Measurements from ENCODE around the gene PGRMC2. TPM values are rescaled to one million over a fixed set of nuclear protein-coding genes. Genes with fewer than 3 reads are reported as not detected.

The PGRMC2 gene, protein sequence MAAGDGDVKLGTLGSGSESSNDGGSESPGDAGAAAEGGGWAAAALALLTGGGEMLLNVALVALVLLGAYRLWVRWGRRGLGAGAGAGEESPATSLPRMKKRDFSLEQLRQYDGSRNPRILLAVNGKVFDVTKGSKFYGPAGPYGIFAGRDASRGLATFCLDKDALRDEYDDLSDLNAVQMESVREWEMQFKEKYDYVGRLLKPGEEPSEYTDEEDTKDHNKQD
- total RNA-seq: 36.2 and 38.4 TPM in 2 replicates

DNA sequence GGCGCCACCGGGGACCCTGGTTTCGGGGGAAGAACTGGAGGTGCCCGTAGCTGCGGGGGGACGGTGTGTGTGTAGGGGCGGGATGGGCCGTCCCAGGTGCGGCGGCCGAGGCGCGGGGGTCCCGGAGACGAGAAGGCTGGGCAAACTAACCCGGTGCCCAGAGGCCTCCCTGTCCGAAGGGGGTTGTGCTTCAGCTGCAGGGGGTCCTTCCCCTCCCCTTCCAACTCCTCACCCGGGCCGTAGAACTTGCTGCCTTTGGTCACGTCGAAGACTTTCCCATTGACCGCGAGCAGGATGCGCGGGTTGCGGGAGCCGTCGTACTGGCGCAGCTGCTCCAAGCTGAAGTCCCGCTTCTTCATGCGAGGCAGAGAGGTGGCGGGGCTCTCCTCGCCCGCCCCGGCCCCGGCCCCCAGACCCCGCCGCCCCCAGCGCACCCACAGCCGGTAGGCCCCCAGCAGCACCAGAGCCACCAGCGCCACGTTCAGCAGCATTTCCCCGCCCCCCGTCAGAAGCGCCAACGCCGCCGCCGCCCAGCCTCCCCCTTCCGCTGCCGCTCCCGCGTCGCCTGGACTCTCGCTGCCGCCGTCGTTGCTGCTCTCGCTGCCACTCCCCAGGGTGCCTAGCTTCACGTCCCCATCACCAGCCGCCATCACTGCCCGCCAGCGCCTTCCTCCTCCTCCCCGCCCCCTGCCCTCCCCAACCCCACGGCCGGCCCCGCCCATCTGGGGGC is at the start of gene PGRMC2:
TSS of gene PGRMC2 (minus strand) at position 673 of the 730 bp plus-strand sequence. CDS start at position 650, 23 bp downstream.
- intact Hi-C loops (cut with micrococcal nuclease): loop anchor here (1.0 to 5.0 kb wide), 5 partner anchors 165 to 575 kb away; partner anchors contain the start of gene HSPA4L

DNA sequence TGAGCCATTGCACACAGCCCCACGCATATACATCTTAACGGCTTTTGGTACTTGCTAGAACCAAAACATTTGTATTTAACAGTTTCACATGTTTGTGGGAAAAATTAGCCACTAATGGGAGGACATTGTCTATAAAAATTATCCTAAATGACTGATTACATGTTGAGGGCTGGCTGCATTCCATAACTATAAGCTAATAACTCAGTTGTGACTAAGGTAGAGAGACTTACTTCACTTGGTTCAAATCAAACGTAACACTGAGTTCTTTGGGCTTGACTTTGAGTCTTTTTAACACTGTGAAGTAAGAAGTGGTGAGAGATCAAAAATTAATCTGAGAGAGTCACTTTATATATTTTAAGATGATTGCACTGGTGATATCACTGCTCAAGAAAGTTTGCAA is 47.9 kb upstream of the PGRMC2 start:
- intact Hi-C loops (cut with micrococcal nuclease): no loop called here

DNA sequence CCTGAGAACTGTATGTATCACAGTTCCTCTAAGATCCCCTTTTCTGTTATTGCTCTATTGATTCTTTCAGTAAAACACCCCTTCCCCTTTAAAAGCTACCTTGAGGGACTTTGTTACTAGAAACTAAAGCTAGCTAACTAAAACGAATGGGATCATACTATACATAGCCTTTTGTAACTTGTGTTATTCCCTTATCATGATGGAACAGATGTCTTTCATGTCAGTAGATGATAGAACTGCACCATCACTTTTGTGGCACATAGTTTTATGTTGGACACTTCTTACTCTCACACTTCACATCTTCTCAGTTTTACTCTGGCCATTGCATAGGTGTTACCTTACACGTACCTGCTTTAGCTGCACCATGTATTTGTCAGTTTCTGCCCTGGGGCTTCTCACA is 46.6 kb upstream of the PGRMC2 start:
- intact Hi-C loops (cut with micrococcal nuclease): no loop called here

DNA sequence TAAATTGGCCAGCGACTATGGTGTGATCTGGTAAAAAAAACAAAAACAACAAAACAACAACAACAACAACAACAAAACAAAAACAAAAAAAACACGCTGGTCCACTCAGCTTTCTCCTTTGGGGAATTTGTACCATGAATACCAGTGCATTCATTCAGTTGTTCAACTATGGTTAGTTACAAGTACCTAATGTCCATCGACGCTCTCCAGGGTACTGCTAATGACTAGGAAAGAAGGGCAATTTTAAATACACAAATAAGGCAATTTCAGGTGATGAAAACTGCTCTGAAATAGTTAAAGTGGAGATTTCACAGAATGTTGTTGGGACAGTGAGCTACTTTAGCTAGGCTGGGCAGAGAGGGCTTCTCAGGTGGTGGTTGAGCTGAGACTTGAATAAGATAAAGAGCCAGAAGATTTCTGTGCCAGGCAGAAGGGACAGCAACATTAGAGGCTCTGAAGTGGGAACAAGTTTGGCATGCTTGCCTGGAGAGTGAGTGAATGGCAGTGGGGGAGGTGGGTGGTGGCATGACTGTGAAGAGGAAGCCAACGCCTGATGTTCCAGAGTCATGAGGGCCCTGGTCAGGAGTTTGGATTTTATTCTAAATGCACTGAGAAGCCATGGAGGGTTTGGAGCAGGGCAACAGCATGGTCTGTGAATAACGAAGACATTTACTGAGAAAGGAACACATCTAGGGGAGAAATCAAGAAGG is 45.9 kb upstream of the PGRMC2 start:
- intact Hi-C loops (cut with micrococcal nuclease): no loop called here

DNA sequence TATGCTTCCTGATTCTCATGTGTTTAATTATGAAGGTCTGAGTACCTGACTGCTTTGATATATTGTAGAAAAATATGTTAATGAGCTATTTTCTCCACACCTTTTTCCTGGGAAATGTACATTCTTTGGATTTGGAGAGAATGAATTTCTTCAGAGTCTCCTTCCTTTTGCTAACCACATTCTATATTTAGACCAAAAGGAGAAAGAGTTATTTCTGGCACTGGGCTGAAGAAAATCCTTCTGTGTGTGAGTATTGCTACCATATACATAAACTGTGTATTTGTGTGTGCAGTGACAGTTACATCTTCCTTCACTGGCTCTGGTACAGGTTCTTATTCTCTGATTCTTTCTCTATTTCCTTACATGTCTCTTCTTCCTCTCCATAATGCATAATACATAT is 44.5 kb upstream of the PGRMC2 start:
- intact Hi-C loops (cut with micrococcal nuclease): no loop called here

DNA sequence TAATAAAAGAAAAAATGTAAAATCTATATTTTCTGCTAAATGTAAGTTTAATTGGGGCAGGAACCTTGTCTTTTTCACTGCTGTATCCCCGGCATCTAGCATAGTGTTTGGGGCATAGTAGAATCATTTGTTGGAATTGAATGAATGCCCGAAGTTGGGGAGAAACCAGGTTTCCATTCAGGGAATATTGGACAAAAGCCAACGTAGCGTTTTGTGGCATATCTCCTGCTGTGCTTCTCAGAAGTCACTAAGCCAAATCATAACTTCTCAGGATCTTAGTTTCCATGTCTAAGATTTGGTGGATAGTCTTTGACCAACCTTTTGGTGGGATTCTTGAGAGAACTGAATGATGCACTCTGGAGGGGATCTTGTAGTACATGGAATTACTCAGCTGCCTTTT is 42.0 kb upstream of the PGRMC2 start:
- intact Hi-C loops (cut with micrococcal nuclease): no loop called here

DNA sequence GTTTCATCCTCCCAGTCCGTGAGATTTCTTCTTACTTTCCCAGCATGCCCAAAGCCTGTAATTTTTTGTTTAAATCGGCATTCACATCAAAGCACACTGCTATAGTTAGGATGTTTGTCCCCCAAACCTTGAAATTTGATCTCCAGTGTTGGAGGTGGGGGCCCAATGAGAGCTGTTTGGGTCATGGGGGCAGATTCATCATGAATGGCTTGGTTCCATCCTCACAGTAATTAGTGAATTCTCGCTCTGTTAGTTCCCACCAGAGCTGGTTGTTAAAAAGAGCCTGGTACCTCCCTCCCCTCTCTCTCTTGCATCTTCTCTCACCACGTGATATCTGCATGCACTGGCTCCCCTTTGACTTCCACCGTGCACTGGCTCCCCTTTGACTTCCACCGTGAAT is 40.5 kb upstream of the PGRMC2 start:
- intact Hi-C loops (cut with micrococcal nuclease): no loop called here

DNA sequence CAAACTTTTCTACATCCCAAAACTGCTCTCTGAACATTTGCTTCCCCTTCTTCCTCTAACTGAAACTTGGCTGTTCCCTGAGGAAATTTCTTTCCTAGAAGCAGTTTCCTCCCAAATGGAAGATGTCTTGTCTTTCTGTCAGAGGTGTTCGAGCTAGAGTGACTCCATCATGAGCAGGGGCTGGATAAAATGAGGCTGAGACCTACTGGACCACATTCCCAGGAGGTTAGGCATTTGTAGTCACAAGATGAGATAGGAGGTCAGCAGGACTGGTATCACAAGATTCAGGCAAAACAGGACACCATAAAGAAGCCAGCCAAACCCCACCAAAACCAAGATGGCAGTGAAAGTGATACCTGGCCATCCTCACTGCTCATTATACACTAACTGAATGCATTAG is 35.8 kb upstream of the PGRMC2 start:
- intact Hi-C loops (cut with micrococcal nuclease): no loop called here

DNA sequence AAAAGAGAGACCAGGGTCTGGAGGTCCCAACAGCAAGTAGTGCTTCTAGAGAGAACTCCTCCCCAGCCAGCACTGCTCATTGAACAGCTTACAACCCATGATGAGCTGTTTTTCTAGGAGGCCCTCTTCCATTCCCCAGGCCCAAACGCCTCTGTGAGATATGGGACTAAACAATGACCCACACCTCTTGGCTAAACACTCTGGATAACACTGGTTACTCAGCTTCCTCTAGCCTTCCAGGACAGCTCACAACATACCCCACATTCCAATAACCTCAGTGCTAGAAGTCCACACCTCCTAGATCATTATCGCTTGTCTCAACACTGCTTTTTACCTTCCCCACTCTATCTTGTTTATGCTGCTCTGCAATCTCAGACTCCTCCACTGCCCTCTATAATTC is 35.4 kb upstream of the PGRMC2 start:
- intact Hi-C loops (cut with micrococcal nuclease): no loop called here

DNA sequence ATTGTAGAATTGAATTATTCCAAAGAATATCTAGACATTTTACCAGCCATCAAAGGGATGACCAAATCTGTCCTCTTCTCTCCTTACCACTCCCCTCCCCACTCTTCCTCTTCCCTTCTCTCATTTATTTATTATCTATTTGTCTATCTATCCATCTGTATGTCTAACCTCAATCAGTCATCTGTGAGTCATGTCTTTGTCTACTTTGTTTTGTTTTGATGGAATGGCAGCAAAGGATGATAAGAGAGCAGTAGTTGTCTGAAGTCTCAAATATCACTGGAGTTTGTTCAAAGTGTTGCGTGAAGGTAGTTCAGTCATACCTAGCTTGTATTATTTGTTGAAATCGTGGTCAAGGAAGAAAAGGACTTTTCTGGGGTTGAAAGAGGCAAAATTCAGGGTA is 34.7 kb upstream of the PGRMC2 start:
- intact Hi-C loops (cut with micrococcal nuclease): no loop called here

DNA sequence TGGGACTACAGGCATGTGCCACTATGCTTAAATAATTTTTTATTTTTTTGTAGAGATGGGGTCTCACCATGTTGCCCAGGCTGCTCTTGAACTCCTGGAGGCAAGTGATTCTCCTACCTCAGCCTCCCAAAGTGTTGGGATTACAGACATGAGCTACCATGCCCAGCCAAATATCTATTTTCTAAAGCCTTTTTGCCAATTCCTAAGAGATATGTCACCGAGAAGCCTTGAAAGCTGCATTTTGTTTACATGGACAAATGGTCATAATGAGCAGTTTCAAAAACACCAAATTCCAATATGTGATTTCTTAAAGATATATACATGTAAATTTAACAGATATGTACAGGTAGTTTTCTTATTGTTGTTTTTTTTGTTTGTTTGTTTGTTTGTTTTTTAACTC is 33.0 kb upstream of the PGRMC2 start:
- intact Hi-C loops (cut with micrococcal nuclease): no loop called here

DNA sequence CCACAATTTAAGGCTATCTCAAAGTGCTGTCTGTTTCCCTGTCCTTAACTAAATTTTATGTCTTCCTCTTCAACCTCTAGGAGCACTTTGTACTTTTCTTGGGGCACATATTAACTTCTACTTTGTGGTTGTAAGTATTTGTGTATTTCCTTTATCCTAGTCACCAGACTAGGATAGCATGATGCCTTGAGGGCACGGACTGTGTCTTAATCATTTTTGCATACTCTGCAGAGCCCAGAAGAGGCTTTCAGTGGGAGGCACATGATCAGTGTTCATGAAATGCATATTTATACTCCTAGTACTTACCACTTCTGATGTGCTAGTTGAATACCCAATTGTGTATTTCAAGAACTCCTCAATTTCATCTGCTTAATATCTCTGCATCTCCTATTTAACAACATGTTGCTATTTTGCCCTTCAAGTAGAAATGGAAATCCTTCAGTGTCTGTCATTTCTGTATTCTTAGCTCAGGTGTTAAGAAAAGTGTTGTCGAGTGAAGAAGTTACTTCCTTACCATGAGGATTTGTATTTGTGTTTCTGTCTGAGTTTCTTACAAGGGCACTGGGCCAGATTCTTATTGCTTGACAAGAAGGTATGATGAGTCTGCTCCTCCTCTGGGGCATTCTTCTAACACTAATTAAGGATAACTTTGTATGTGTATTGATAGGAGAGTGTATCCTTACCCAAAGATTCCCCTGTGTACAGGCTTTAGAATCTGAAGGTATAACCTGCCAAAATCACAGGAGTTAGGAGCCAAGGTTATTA is 28.3 kb upstream of the PGRMC2 start:
- intact Hi-C loops (cut with micrococcal nuclease): no loop called here

DNA sequence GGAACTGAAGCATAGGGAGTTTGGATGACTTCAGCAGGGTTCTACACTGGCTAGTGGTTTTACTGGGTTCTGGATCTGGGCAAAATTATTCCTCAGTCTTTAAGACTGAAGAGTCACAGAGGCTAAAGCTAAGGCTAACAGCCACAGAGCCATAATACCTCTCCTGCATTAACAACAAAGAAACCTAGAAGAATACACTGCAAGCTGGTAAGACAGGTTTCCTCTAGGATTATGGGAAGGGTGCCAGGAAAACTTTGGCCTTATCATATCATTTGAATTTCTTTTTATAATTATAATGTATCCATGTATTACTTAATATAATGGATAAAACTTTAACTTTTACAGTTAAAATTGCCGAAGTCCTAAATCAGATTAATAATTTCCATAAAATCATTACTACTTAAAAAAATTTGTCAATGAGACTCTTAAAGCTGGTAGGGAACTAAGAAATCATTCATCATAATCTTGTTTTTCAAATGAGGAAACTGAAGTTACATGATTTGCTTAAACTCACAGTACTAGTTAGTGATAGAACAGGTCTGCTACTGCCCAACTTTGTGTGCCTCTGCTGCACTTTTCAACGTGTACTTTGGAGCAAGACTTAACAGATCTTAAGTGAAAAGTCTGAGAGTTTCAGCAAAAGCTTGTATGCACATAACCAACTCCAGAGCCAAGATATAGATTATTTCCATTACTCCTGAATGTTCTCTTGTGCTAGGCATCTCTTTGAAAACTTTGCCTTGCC is 24.2 kb upstream of the PGRMC2 start:
- intact Hi-C loops (cut with micrococcal nuclease): no loop called here

DNA sequence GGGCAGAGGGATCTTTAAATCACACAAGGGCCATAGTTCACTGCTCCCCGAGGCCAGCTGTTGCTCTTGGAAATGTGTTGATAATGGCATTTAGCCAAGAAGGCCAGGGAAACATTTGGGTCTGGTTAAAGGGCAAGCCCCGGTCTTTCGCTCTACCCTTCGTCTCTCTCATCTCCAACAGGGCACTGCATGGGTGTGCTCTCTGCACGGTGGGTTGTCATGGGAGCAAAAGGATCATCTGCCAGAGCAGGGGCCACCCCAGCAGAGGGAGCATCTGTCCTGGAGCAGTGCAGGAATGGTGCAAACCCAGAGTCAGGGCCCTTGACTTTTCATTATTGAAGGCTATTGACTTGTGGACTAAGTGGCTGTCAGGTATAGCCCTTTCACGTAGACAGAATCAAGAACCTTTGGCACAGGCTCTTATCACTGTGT is 22.7 kb upstream of the PGRMC2 start:
- intact Hi-C loops (cut with micrococcal nuclease): no loop called here

DNA sequence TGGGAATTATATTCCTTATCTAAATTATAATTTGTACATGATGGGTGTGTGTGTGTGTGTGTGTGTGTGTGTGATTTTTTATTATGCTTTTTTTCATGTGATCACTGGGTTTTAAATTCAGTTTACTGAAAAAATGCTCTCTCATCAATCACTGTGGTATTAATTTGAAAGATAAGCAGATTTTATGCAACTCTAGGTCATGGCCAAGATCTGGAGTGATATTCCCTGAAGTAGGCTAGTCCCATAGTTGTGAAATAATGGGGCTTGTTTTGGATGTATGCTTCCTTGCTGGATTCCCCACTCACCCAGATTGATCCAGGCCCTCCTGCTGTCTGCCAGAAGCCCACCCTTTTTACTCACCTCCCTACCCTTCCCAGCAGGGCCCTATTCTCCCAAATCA is 22.0 kb upstream of the PGRMC2 start:
- intact Hi-C loops (cut with micrococcal nuclease): no loop called here

DNA sequence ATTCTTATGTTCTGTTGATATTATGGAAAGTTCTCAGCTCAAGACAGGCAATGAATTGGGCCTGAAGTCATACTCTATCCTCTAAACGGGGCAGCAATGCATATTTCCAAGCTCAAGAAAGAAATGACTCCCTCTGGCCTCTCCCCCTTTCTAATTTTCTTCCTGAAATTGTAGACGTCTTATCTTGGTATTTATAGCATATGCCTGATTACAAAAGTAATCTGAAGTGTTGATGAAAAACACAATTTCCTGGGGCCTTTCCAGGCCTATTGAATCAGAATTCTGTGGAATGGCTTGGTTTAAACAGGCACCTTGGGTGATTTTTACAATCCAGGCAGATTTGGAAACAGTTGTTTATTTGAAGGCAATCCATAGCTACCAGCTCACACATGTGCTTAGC is 21.4 kb upstream of the PGRMC2 start:
- intact Hi-C loops (cut with micrococcal nuclease): no loop called here

DNA sequence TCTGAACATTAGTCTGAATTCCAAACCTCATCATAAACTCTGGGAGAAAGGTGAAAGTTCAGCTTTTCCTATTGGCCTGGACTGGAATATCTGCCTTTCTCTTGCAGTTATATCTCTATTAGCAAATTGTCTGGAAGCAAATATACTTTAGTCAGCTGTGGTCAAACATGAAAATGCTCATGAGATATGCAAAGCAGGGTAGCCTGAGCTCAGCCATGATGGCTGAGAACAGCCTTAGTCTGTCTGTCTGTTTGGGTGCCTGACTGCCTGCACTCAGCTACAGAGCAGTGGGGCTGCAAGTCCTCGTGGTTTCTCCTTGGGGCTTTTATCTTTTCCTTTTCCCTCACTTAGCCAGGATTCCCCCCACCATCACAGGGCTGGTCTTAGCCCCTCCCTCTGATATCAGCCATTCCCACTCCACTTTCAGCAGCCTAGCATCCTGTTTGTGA is 19.5 kb upstream of the PGRMC2 start:
- intact Hi-C loops (cut with micrococcal nuclease): no loop called here

DNA sequence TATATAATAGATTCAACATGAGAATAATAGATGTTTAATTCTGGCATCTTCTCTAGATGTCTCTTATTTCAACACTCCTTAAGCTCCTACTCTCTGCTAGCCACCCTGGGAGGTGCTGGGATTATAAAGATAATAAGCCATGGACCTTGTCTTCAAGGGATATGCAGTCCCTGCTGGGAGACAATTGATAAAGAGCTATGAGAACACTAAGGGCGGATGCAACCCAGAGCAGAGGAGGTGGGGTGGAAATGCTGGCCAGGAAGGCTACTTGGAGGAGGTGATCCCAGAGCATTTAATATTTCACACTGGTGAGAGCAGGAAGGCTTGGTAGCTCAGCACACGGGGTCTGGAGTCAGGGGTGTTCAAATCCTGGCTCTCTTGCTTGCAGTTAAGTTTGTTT is 18.3 kb upstream of the PGRMC2 start:
- intact Hi-C loops (cut with micrococcal nuclease): no loop called here

DNA sequence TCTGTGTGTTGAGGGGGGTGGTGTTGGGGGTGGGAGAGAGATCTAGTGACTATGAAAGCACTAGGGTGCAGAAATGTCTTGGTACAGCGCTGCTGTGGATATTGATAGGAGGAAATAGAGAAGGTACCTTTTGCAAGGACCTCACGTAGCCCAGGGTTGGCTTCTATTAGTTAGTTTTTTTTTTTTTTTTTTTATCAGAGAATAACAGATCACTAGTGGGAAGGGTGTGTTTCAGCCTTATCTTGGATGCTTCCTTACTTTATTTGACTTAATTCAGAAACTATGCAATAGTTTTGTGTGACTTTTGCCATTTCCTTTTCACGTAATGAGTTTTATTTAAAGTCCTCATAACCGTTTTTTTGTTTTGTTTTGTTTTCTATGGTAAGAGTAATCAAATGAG is 16.4 kb upstream of the PGRMC2 start:
- intact Hi-C loops (cut with micrococcal nuclease): no loop called here

DNA sequence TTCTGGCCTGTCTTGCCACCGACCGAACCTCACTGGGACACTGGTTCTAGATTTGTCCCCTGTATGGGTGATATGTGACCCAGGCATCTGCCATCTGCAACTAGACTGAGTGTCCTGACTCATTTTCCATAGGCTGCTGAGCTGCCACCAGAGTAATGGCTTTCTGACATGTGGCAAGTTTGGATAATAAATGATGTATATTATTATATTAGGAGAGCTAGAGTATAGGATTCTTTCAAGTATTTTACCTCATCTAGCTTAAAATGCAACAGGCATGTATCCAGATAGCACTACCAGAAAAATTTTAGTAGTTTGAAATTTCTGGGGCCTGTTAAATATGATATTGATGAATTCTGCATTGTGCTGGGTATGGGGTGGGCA is 15.8 kb upstream of the PGRMC2 start:
- intact Hi-C loops (cut with micrococcal nuclease): no loop called here

DNA sequence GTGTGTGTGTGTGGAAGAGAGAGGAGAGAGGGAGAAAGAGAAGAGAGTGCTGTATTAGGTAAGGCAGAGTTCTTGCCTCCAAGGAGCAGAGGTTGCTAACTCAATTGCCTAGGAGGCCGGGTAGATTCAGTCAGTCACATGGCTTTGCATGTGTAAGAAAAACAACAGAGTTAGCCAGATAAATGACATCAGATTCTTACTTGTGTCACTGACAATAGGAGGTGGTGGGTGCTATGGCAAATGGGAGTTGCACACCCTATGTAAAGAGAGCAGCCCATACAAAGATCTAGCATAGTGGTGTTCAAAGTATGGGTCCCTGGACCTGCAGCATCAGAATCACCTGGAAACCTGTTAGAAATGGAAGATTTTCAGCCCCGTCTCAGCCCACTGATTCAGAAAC is 14.4 kb upstream of the PGRMC2 start:
- intact Hi-C loops (cut with micrococcal nuclease): no loop called here

Data from T-helper 1 cell treated with Interleukin-12 subunit alpha and Interleukin-12 subunit beta and Interleukin-4 antibody, amounts not matched to agents 30 ng/mL and 1 ng/mL, for 36 hours (primary cell).